ENCODE measurements around the gene CC2D2B. TPM values are rescaled to one million over a fixed set of nuclear protein-coding genes. Genes with fewer than 3 reads are reported as not detected.

Gene CC2D2B
- total RNA-seq, 1 donor from 2014 or later: 0.20 TPM

GRCh38 chr10:96077156-96077555, 169.4 kb downstream of the CC2D2B start:
- no peak for DNase-seq (ENCODE audit: low read depth, low spot score)

- no peak for DNase-seq (ENCODE audit: low read depth, low spot score)
These were observed 174.4 kb downstream of the CC2D2B start for GRCh38 chr10:96082153-96082552.

Other genes with a start within 250 kb of the CC2D2B start
- 28.6 and 35.8 TPM in 2 replicates for gene TCTN3, start 214.0 kb upstream of the CC2D2B start, total RNA-seq
- gene ENTPD1, start 151.8 kb upstream of the CC2D2B start, total RNA-seq: 5.7 and 6.4 TPM in 2 replicates
- 23.4 and 25.1 TPM in 2 replicates for gene CCNJ, start 135.6 kb downstream of the CC2D2B start, total RNA-seq
- gene ZNF518A, start 222.3 kb downstream of the CC2D2B start, total RNA-seq: 7.3 and 11.4 TPM in 2 replicates

Measured in pulmonary artery endothelial cell (primary cell).